SK-N-DZ (cell line): ENCODE data around the gene SPRY2.
"Not testable (repeated sequence)": the region's sequence is repeated elsewhere in the genome, so short reads cannot be mapped to it uniquely, and the experiment has no call there.

Source experiments
- DNase-seq: peaks from one replicate; pipeline ENCODE4 v3.0.0-alpha.2; 2015; ENCODE audit warnings: low spot score

Gene SPRY2

GRCh38 chr13:80355496-80356094 lies 14.7 kb upstream of the SPRY2 start:
- not testable (repeated sequence) for DNase-seq

DNA sequence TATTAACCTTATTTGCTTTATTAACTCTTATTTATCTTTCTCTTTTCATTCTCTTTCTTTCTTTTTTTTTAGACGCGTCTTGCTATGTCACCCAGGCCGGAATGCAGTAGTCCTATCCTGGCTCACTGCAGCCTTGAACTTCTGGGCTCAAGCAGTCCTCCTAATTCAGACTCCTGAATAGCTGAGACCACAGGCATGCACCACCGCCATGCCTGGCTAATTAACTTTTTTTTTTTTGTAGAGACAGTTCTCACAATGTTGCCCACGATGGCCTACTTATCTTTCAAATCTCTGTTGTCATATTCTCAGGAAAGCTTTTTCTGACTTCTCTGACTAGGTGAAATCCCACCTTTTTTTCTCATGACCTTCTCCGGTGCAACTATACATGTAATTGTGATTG lies 7.8 kb upstream of the SPRY2 start:
- DNase-seq = no peak

DNA sequence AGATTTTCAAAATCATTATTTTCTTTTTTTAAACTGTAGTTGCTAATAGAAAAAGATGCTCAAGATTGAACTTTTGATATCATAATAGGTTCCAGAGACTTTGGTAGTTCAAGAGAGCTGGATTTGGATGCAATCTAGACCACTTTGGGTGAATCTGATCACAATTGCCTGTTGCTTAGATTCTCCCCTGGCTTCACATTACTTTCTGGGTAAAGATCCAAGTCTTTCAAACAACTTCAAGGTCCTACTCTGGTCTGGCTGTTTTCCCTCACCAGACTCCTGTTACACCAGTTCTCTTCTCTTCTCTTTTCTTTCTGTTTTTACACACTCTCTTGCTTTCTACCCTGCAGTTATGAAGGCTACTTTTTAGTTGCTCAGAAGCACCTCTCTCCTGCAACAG lies 7.4 kb upstream of the SPRY2 start:
- no peak for DNase-seq

DNA sequence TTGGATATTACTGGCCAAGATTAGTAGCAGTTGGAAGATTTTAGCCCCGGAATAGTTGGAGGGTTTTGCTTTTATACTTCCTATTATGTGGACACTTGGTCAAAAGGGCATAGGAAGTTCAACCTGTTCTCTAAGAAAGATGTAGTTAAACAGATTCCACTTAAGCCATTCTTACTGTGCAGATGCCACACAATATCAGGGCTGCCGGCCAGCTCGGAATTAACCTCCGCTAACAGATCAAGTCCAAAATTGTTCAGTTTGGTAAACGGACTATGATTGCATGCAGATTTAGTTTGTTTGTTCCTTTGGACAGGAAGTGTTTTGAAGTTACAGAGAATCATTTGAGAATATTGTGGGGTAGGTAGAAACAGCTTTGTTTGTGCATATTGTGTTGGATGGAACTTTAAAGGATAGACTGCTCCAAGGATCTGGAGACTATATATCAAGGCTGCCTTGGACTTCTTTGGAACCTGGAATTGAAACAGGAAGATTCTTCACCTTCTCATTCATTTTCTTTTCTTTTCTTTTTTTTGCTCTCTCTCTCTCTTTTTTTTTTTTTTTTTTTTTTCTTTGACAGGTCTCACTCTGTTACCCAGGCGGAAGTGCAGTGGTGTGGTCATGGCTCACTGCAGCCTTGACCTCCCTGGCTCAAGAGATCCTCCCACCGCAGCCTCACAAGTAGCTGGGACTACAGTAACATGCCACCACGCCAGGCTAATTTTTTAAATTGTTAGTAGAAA lies 5.0 kb upstream of the SPRY2 start:
- no peak for DNase-seq

DNA sequence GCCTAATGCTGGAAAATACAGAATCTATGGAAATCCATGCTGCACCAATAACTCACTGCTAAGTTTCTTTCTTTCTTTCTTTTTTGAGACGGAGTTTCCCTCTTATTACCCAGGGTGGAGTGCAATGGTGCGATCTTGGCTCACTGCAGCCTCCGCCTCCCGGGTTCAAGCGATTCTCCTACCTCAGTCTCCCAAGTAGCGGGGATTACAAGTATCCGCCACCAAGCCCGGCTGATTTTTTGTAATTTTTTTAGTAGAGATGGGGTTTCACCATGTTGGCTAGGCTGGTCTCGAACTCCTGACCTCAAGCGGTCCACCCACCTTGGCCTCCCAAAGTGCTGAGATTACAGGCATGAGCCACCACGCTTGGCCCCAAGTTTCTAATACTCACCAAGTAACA lies 3.1 kb upstream of the SPRY2 start:
- DNase-seq = not testable (repeated sequence)

GRCh38 chr13:80342471-80343371 lies 1.8 kb upstream of the SPRY2 start:
- DNase-seq = peak; percentile 77

- peak; percentile 68 for DNase-seq
Measured at GRCh38 chr13:80341756-80342370, 937 bp upstream of the SPRY2 start.

DNA sequence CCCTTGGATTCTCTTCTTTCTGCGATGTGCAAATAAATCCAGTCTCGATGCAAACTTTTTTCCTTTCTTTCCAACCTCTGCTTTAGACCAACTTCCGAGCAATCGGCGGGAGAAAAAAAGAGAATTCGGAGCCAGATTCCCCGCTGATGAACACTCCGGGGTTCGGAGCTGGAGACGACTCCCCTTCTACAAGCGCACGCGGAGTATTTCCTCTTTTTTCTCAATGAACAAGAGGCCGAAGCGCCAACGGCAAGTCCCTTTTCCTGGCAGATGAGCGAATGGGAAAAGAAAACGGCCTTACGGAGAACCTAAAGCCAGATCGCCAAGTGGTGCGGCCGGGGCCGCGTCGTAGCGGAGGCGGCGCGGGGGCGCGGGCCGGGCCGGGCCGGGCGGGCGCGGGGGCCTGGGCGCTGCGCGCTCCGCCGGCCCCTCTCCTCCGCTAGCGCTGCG lies 250 bp downstream of the SPRY2 start:
- DNase-seq = peak; percentile 52

- peak; percentile 18 for DNase-seq
Measured at GRCh38 chr13:80339912-80340650, 845 bp downstream of the SPRY2 start.

GRCh38 chr13:80339563-80339911 lies 1.4 kb downstream of the SPRY2 start:
- DNase-seq = peak; percentile 17

GRCh38 chr13:80338781-80339562 lies 2.0 kb downstream of the SPRY2 start:
- peak; percentile 72 for DNase-seq

DNA sequence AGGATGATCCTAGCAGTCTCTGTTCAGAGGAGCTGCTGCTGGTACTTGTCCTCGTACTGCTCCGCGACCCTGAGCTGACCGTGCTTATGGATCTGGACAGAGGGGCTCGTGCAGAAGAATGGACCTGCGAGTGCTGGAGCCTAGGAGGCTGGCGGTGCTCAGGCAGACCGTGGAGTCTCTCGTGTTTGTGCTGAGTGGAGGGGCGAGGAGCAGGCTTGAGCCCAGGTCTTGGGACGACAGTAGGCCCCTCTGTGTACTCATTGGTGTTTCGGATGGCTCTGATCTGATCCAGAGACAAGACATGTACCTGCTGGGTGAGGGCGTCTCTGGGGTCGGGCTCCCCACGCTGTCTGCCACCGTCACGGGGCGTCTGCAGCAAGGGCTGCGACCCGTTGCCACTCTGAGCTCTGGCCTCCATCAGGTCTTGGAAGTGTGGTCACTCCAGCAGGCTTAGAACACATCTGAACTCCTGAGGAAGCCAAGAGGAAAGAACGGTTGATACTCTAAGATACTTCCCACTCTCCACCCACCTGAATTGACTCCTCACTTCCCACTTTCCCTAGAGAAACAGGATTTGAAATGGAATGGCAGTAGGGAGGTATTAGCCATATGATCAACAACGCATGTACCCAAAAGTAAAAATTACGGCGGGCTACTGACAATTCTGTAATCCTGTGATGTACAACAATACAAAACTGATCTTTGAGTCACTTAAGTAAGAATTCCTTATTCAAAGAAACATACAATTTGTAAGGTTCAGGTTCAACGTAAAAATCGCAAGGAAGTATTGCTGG lies 3.4 kb downstream of the SPRY2 start:
- no peak for DNase-seq

DNA sequence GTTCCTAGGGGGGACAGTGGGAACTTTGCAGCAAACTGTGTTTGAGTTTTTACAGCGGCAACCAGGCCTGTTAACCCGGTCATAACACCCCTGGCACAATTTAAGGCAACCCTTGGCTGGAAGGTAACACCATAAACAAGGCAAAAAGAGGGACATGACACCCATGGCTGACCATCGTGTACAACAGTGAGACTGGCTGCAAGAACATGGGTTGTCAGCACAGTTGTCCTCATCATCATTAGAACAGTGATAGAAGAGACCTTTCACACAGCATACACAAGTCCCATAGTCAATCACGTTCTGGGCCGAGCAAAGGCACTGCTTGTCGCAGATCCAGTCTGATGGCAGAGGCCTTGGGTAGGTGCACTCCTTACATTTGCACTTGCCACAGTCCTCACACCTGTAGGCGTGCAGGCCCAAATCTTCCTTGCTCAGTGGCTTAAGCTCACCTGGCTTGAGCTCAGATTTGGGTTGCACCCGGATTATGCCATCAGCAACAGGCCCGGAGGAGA lies 4.1 kb downstream of the SPRY2 start:
- DNase-seq = no peak

- DNase-seq = no peak
Measured at GRCh38 chr13:80336370-80336769, 4.6 kb downstream of the SPRY2 start.

GRCh38 chr13:80334597-80335260 lies 6.2 kb downstream of the SPRY2 start:
- DNase-seq = no peak

- DNase-seq = no peak
Measured at GRCh38 chr13:80331984-80332383, 8.9 kb downstream of the SPRY2 start.

- DNase-seq = no peak
Measured at GRCh38 chr13:80329250-80329649, 11.7 kb downstream of the SPRY2 start.

GRCh38 chr13:80319004-80319403 lies 21.9 kb downstream of the SPRY2 start:
- DNase-seq = no peak
